Lower leg skin (tissue), 3 donors: Measurements from ENCODE around the gene LMF1.

Experiments used
- CTCF ChIP-seq, 3 donors: fragments of 450-650 bp; IDR thresholded peaks; one replicate each; pipeline ENCODE4 v1.5.1; 2016; ENCODE audit warnings: antibody characterized with exemption in 3 of 3, mild to moderate bottlenecking in 3 of 3, moderate library complexity in 2 of 3
- POLR2A ChIP-seq, 2 donors: fragments of 450-650 bp; IDR thresholded peaks; one replicate each; pipeline ENCODE4 v1.6.1; 2016 to 2017; ENCODE audit warnings: antibody characterized with exemption in 2 of 2, mild to moderate bottlenecking in 1 of 2, moderate library complexity in 1 of 2

GRCh38 chr16:989354-989814, 18.6 kb upstream of the LMF1 start:
- TF ChIP-seq CTCF (IDR thresholded peaks at IDR 0.05) (no peak), POLR2A (IDR thresholded peaks at IDR 0.05) (no peak)
